ENCODE data around the gene RAB36.

DNA sequence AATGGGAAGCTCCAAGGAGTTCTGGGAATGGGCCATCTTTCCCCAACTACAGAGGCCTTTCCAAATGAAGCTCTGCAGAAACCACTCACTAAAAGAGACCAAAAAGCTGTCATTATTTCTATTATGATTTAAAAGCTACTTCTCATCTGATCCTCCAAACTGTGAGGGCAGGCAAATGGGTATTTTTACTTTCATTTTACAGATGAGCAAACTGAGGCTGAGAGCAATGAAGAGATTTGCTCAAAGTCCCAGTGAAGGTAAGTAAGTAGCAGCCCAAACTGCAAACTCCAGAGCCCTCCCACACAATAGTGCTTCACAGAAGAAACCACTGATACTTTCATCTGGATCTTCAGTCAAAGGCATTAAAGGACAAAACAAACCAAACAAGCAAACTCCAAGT, 4.9 kb upstream of the RAB36 start:
- TF ChIP-seq, protein P1, sequence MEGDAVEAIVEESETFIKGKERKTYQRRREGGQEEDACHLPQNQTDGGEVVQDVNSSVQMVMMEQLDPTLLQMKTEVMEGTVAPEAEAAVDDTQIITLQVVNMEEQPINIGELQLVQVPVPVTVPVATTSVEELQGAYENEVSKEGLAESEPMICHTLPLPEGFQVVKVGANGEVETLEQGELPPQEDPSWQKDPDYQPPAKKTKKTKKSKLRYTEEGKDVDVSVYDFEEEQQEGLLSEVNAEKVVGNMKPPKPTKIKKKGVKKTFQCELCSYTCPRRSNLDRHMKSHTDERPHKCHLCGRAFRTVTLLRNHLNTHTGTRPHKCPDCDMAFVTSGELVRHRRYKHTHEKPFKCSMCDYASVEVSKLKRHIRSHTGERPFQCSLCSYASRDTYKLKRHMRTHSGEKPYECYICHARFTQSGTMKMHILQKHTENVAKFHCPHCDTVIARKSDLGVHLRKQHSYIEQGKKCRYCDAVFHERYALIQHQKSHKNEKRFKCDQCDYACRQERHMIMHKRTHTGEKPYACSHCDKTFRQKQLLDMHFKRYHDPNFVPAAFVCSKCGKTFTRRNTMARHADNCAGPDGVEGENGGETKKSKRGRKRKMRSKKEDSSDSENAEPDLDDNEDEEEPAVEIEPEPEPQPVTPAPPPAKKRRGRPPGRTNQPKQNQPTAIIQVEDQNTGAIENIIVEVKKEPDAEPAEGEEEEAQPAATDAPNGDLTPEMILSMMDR (IDR thresholded peaks at IDR 0.05; ENCODE audit: poor library complexity) = no peak
- TF ChIP-seq EZH2 (IDR thresholded peaks at IDR 0.05; ENCODE audit: borderline replicate concordance) (no peak), EZH2phosphoT487 (IDR thresholded peaks at IDR 0.05; ENCODE audit: low read depth, severe bottlenecking, unreplicated experiment) (no peak)
